GM21576 (cell line): Measurements from ENCODE around the gene SIAH2.

Experiments
- ATAC-seq: cut with Tn5 transposase; IDR thresholded peaks from one replicate; pipeline ENCODE4 v1.9.1; 2021; ENCODE audit warnings: mild to moderate bottlenecking, moderate library complexity; ENCODE audit not compliant: unreplicated experiment

The SIAH2 gene

GRCh38 chr3:150749255-150749654 lies 13.7 kb downstream of the SIAH2 start:
- ATAC-seq = no peak

- no peak for ATAC-seq
Measured at GRCh38 chr3:150748684-150749047, 14.3 kb downstream of the SIAH2 start.

GRCh38 chr3:150747886-150748683 lies 14.9 kb downstream of the SIAH2 start:
- ATAC-seq = no peak

- ATAC-seq = no peak
Measured at GRCh38 chr3:150746791-150747590, 16.0 kb downstream of the SIAH2 start.

- no peak for ATAC-seq
Measured at GRCh38 chr3:150745832-150746231, 17.1 kb downstream of the SIAH2 start.

- no peak for ATAC-seq
Measured at GRCh38 chr3:150744919-150745211, 18.1 kb downstream of the SIAH2 start.

GRCh38 chr3:150744041-150744918 lies 18.7 kb downstream of the SIAH2 start:
- no peak for ATAC-seq

GRCh38 chr3:150743508-150743907 lies 19.5 kb downstream of the SIAH2 start:
- no peak for ATAC-seq

- no peak for ATAC-seq
Measured at GRCh38 chr3:150742679-150743078, 20.3 kb downstream of the SIAH2 start.

- ATAC-seq = no peak
Measured at GRCh38 chr3:150742141-150742523, 20.8 kb downstream of the SIAH2 start.

GRCh38 chr3:150741497-150742140 lies 21.4 kb downstream of the SIAH2 start:
- ATAC-seq = no peak

- no peak for ATAC-seq
Measured at GRCh38 chr3:150740733-150741496, 22.1 kb downstream of the SIAH2 start.

GRCh38 chr3:150739877-150740645 lies 22.9 kb downstream of the SIAH2 start:
- ATAC-seq = peak; percentile 27

- ATAC-seq = peak; percentile 39
Measured at GRCh38 chr3:150739200-150739863, 23.6 kb downstream of the SIAH2 start.

- no peak for ATAC-seq
Measured at GRCh38 chr3:150738688-150739087, 24.3 kb downstream of the SIAH2 start.

- peak; percentile 40 for ATAC-seq
Measured at GRCh38 chr3:150737874-150738679, 24.9 kb downstream of the SIAH2 start.

- no peak for ATAC-seq
Measured at GRCh38 chr3:150736903-150737832, 25.8 kb downstream of the SIAH2 start.
